Vagina (tissue), 2 donors: ENCODE measurements around the gene ADRM1. TPM values are rescaled to one million over a fixed set of nuclear protein-coding genes. Genes with fewer than 3 reads are reported as not detected.

Source experiments
- DNase-seq, 2 donors: peaks; one replicate each; pipeline ENCODE4 v3.0.0-alpha.2; 2017; ENCODE audit errors: extremely low spot score in 2 of 2
- H3K27ac ChIP-seq: fragments of 200-600 bp; sonication (generic); one replicate; pipeline ENCODE4 v1.5.1; 2019
- H3K27me3 ChIP-seq: fragments of 200-600 bp; sonication (generic); one replicate; pipeline ENCODE4 v1.5.1; 2019
- H3K36me3 ChIP-seq, 2 donors: fragments of 200-600 bp; sonication (generic); one replicate each; pipeline ENCODE4 v1.5.1; 2017 to 2019
- H3K4me1 ChIP-seq: fragments of 200-600 bp; sonication (generic); one replicate; pipeline ENCODE4 v1.5.1; 2019
- H3K4me3 ChIP-seq, 2 donors: fragments of 200-600 bp; sonication (generic); 1 replicate in 1 of 2; 2 replicates in 1 of 2; pipeline ENCODE4 v1.5.1; 2016 to 2019
- H3K9me3 ChIP-seq: fragments of 200-600 bp; sonication (generic); one replicate; pipeline ENCODE4 v1.5.1; 2019
- CTCF ChIP-seq, 3 experiments: fragments of 450-650 bp in 2 of 3; fragments of 200-600 bp in 1 of 3; sonication (generic) in 1 of 3; IDR thresholded peaks; one replicate each; pipeline ENCODE4 v1.5.1; 2017 to 2019; ENCODE audit warnings: antibody characterized with exemption in 3 of 3, mild to moderate bottlenecking in 2 of 3, moderate library complexity in 2 of 3
- POLR2A ChIP-seq, 2 donors: fragments of 450-650 bp; IDR thresholded peaks; one replicate each; pipeline ENCODE4 v1.6.1; 2017; ENCODE audit warnings: antibody characterized with exemption in 2 of 2, mild to moderate bottlenecking in 2 of 2, moderate library complexity in 2 of 2
- POLR2AphosphoS5 ChIP-seq, 2 donors: sonication (generic); formaldehyde crosslinking; IDR thresholded peaks; one replicate each; pipeline ENCODE4 v1.9.0; 2017; ENCODE audit warnings: antibody characterized with exemption in 2 of 2, mild to moderate bottlenecking in 2 of 2, low read depth in 1 of 2; ENCODE audit not compliant: insufficient read depth in 1 of 2
- intact Hi-C: fragments of 100-400 bp; cut with DNase I; formaldehyde crosslinking; loops from one replicate; pipeline ENCODE4 v1.15.1; 2023
- total RNA-seq: library from RNA; depleted of rRNA; stranded (reverse); fragments of >200 nt; gene quantifications from one replicate; pipeline ENCODE4 v1.2.3, GENCODE V29; 2016

ADRM1 gene
- total RNA-seq, 1 donor from 2014 or later: 110 TPM

- TF ChIP-seq POLR2A (IDR thresholded peaks at IDR 0.05) (no peak), CTCF (IDR thresholded peaks at IDR 0.05) (no peak), POLR2AphosphoS5 (IDR thresholded peaks at IDR 0.05; ENCODE audit: insufficient read depth in 1 of 2, low read depth in 1 of 2) (no peak)
- H3K9me3 ChIP-seq: no peaks in the 10 kb centered on the region
- no peak overlapping the region for H3K4me3 ChIP-seq
- H3K4me1 ChIP-seq: peaks cover 26% of the 10 kb centered on the region
- DNase-seq: no peak
- H3K27me3 ChIP-seq: no peaks in the 10 kb centered on the region
- intact Hi-C loops: no loop called here
- H3K27ac ChIP-seq: no peak overlapping the region
- H3K36me3 ChIP-seq: peaks cover 0 to 82% of the 10 kb centered on the region in 2 donors
Measured at GRCh38 chr20:62313021-62313420, 10.2 kb downstream of the ADRM1 start.

DNA sequence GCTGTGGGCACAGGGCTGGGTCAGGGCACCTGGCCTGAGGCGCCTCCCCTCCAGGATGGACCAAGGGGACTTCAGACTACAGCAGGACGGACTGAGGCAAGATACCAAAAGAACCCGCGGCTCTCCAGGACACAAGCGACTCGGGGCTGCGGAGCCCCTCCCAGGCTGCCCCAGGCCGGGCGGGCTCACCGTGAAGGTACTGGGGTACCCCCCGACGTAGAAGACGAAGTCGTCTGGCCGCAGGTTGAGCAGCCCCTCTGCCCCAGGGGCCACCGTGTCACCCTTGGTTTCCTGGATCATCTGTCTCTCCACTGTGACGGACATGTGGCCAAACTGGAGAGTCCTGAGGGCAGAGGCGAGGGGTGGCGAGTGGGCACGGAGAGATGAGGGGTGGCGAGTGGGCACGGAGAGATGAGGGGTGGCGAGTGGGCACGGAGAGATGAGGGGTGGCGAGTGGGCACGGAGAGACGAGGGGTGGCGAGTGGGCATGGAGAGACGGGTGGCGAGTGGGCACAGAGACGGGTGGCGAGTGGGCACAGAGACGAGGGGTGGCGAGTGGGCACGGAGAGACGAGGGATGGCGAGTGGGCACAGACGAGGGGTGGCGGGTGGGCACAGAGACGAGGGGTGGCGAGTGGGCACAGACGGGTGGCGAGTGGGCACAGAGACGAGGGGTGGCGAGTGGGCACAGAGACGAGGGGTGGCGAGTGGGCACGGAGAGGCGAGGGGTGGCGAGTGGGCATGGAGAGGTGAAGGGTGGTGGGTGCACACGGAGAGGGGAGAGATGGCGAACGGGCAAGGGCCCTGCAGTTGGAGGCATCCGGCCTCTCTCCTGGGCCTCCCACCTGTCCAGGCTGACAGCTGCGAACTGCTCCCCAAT is 10.9 kb downstream of the ADRM1 start:
- intact Hi-C loops: no loop called here
- Histone ChIP-seq H3K27ac (no peak overlapping the region), H3K27me3 (no peaks in the 10 kb centered on the region), H3K4me1 (peaks cover 19% of the 10 kb centered on the region), H3K9me3 (no peaks in the 10 kb centered on the region), H3K4me3 (no peak overlapping the region), H3K36me3 (peaks cover 0 to 76% of the 10 kb centered on the region in 2 donors)
- no peak for TF ChIP-seq POLR2A (IDR thresholded peaks at IDR 0.05)
- TF ChIP-seq CTCF (IDR thresholded peaks at IDR 0.05): no peak
- TF ChIP-seq POLR2AphosphoS5 (IDR thresholded peaks at IDR 0.05; ENCODE audit: insufficient read depth in 1 of 2, low read depth in 1 of 2): no peak
- DNase-seq: no peak

DNA sequence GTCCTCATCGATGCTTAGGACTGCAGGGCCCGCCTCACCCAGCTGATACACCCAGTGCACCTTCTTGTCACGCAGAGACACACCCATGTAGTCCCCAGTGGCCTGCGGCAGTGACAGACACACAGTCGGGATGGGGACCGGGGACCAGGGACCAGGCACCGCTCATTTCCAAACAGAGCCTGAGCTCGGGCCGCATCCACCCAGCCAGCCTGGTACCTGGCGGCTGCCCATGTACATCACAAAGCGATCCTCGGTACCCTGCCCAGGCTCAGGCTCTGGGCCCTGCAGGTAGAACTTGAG is 11.5 kb downstream of the ADRM1 start:
- Histone ChIP-seq H3K27me3 (no peaks in the 10 kb centered on the region), H3K4me1 (peaks cover 19% of the 10 kb centered on the region), H3K9me3 (no peaks in the 10 kb centered on the region), H3K27ac (no peak overlapping the region), H3K4me3 (no peak overlapping the region), H3K36me3 (peaks cover 0 to 70% of the 10 kb centered on the region in 2 donors)
- no peak for DNase-seq
- intact Hi-C loops: no loop called here
- TF ChIP-seq POLR2A (IDR thresholded peaks at IDR 0.05) (no peak), CTCF (IDR thresholded peaks at IDR 0.05) (no peak), POLR2AphosphoS5 (IDR thresholded peaks at IDR 0.05; ENCODE audit: insufficient read depth in 1 of 2, low read depth in 1 of 2) (no peak)

GRCh38 chr20:62314711-62315302 is 12.0 kb downstream of the ADRM1 start:
- no peak for TF ChIP-seq CTCF (IDR thresholded peaks at IDR 0.05)
- TF ChIP-seq POLR2AphosphoS5 (IDR thresholded peaks at IDR 0.05; ENCODE audit: insufficient read depth in 1 of 2, low read depth in 1 of 2): no peak
- TF ChIP-seq POLR2A (IDR thresholded peaks at IDR 0.05): no peak
- DNase-seq: no peak
- H3K27me3 ChIP-seq: no peaks in the 10 kb centered on the region

DNA sequence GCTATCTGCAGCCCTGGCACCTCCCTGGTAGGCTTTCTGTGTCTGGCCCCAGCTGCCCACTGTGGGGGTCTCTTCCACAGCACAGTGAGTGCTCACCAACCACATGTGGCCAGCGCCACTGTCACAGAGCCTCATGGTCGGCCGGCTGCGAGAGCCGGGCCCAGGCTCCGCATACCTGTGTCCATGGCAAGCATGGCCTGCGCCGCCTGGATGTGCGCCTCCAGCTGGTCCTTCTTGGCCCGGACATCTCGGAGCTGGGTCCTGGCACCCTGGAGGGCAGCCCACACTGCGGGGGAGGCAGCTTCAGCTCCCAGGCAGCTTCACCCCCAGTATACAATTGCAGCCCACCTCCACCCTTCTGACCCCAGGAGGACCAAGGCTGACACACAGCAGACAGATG is 13.0 kb downstream of the ADRM1 start:
- Histone ChIP-seq H3K27me3 (no peaks in the 10 kb centered on the region), H3K4me1 (peaks cover 19% of the 10 kb centered on the region), H3K9me3 (no peaks in the 10 kb centered on the region), H3K36me3 (peaks cover 0 to 63% of the 10 kb centered on the region in 2 donors), H3K4me3 (no peak overlapping the region), H3K27ac (no peak overlapping the region)
- intact Hi-C loops: no loop called here
- no peak for DNase-seq
- TF ChIP-seq POLR2A (IDR thresholded peaks at IDR 0.05) (no peak), POLR2AphosphoS5 (IDR thresholded peaks at IDR 0.05; ENCODE audit: insufficient read depth in 1 of 2, low read depth in 1 of 2) (no peak), CTCF (IDR thresholded peaks at IDR 0.05) (no peak)

More at GRCh38 chr20:62314711-62315302, 12.0 kb downstream of the ADRM1 start:
- Histone ChIP-seq H3K4me1 (peaks cover 19% of the 10 kb centered on the region), H3K27ac (no peak overlapping the region), H3K9me3 (no peaks in the 10 kb centered on the region), H3K36me3 (peaks cover 0 to 66% of the 10 kb centered on the region in 2 donors), H3K4me3 (no peak overlapping the region)
- intact Hi-C loops: no loop called here
